GM23338 (cell line): ENCODE data around the gene NKAPD1. TPM values are rescaled to one million over a fixed set of nuclear protein-coding genes. Genes with fewer than 3 reads are reported as not detected.

Experiments
- ATAC-seq: fragments of 200-7000 bp; cut with Tn5 transposase; 3 replicates; pipeline ENCODE4 v1.9.1; 2020
- DNase-seq: peaks from one replicate; pipeline ENCODE4 v3.0.0-alpha.2; 2015; ENCODE audit warnings: low spot score
- H2AFZ ChIP-seq: fragments of 200-600 bp; sonication (generic); 2 replicates; pipeline ENCODE4 v1.8.0; 2016; ENCODE audit warnings: antibody characterized with exemption, mild to moderate bottlenecking, moderate library complexity
- H3F3A ChIP-seq: fragments of 200-600 bp; sonication (generic); replicated peaks from 2 replicates; pipeline ENCODE4 v1.8.0; 2017; ENCODE audit warnings: antibody characterized with exemption, mixed run types, low read depth
- H3K27ac ChIP-seq: fragments of 200-600 bp; sonication (generic); 2 replicates; pipeline ENCODE4 v1.6.1; 2016; ENCODE audit warnings: low read depth
- H3K27me3 ChIP-seq: fragments of 200-600 bp; sonication (generic); 2 replicates; pipeline ENCODE4 v1.8.0; 2016; ENCODE audit warnings: mild to moderate bottlenecking, mixed run types, moderate library complexity; ENCODE audit not compliant: insufficient read depth
- H3K36me3 ChIP-seq: fragments of 200-600 bp; sonication (generic); 2 replicates; pipeline ENCODE4 v1.8.0; 2016; ENCODE audit warnings: mild to moderate bottlenecking; ENCODE audit not compliant: insufficient read depth
- H3K4me1 ChIP-seq: fragments of 200-600 bp; sonication (generic); 2 replicates; pipeline ENCODE4 v1.8.0; 2016; ENCODE audit warnings: mild to moderate bottlenecking, moderate library complexity; ENCODE audit not compliant: insufficient read depth
- H3K4me2 ChIP-seq: fragments of 200-600 bp; sonication (generic); 2 replicates; pipeline ENCODE4 v1.7.1; 2017; ENCODE audit warnings: mixed run types
- H3K4me3 ChIP-seq: fragments of 200-600 bp; sonication (generic); 2 replicates; pipeline ENCODE4 v1.6.1; 2016; ENCODE audit warnings: mixed run types
- H3K79me2 ChIP-seq: fragments of 200-600 bp; sonication (generic); replicated peaks from 2 replicates; pipeline ENCODE4 v1.8.0; 2017; ENCODE audit warnings: mild to moderate bottlenecking; ENCODE audit not compliant: insufficient read depth
- H3K9me2 ChIP-seq: fragments of 200-600 bp; sonication (generic); 2 replicates; pipeline ENCODE4 v1.8.0; 2017; ENCODE audit not compliant: insufficient read depth
- H4K20me1 ChIP-seq: fragments of 200-600 bp; sonication (generic); replicated peaks from 2 replicates; pipeline ENCODE4 v1.8.0; 2017; ENCODE audit warnings: mild to moderate bottlenecking; ENCODE audit not compliant: insufficient read depth
- H3K27ac Mint-ChIP-seq: 2 replicates; pipeline ENCODE4 v1.8.0; 2020; ENCODE audit warnings: inconsistent platforms, mild to moderate bottlenecking, moderate library complexity, mixed read lengths
- H3K27me3 Mint-ChIP-seq: 3 replicates; pipeline ENCODE4 v1.8.0; 2022; ENCODE audit warnings: low read depth, mild to moderate bottlenecking, moderate library complexity, mixed read lengths, inconsistent platforms; ENCODE audit not compliant: insufficient read depth, poor library complexity
- H3K36me3 Mint-ChIP-seq: 3 replicates; pipeline ENCODE4 v1.8.0; 2021; ENCODE audit warnings: low read depth, mild to moderate bottlenecking, inconsistent platforms, moderate library complexity, mixed read lengths
- H3K4me1 Mint-ChIP-seq: 3 replicates; pipeline ENCODE4 v1.8.0; 2020; ENCODE audit warnings: mild to moderate bottlenecking, inconsistent platforms, mixed read lengths
- H3K4me3 Mint-ChIP-seq: 3 replicates; pipeline ENCODE4 v1.8.0; 2021; ENCODE audit warnings: moderate library complexity, mild to moderate bottlenecking, inconsistent platforms, mixed read lengths
- H3K9me3 Mint-ChIP-seq: 3 replicates; pipeline ENCODE4 v1.8.0; 2020; ENCODE audit warnings: moderate library complexity, mild to moderate bottlenecking, inconsistent platforms, mixed read lengths
- CREB1 ChIP-seq: fragments of 250-450 bp; sonication (Bioruptor Pico); IDR thresholded peaks from 2 replicates; pipeline ENCODE4 v1.5.0; 2020; ENCODE audit warnings: low read depth, mild to moderate bottlenecking, moderate library complexity
- EZH2 ChIP-seq: fragments of 200-600 bp; sonication (generic); IDR thresholded peaks from one replicate; pipeline ENCODE4 v1.8.0; 2017; ENCODE audit warnings: antibody characterized with exemption, mild to moderate bottlenecking, low read depth; ENCODE audit not compliant: unreplicated experiment
- EZH2phosphoT487 ChIP-seq: fragments of 200-600 bp; sonication (generic); IDR thresholded peaks from one replicate; pipeline ENCODE4 v1.8.1; 2018; ENCODE audit warnings: antibody characterized with exemption; ENCODE audit not compliant: unreplicated experiment
- NANOG ChIP-seq: IDR thresholded peaks from 2 replicates; pipeline ENCODE4 v1.6.1; 2016; ENCODE audit warnings: antibody characterized with exemption, borderline replicate concordance
- POLR2AphosphoS5 ChIP-seq: IDR thresholded peaks from 2 replicates; pipeline ENCODE4 v1.6.1; 2016; ENCODE audit warnings: antibody characterized with exemption, low read depth
- ZNF331 ChIP-seq: fragments of 250-450 bp; sonication (Bioruptor Pico); IDR thresholded peaks from 2 replicates; pipeline ENCODE4 v1.5.0; 2020; ENCODE audit warnings: low read depth, mild to moderate bottlenecking, moderate library complexity
- polyA plus RNA-seq: library from polyadenylated mRNA; unstranded; fragments of >200 nt; fragmentation: Nextera tagmentation; extraction: Ambion mirVana; gene quantifications from 2 replicates; pipeline ENCODE4 v1.2.1, GENCODE V29; 2016
- total RNA-seq: library from RNA; depleted of rRNA; stranded (reverse); fragments of >200 nt; shearing (Covaris generic); gene quantifications from 2 replicates; pipeline ENCODE4 v1.2.3, GENCODE V29; 2014
- TF ChIP-seq, protein P1 (sequence below): IDR thresholded peaks from 2 replicates; pipeline ENCODE4 v1.6.1; 2016; ENCODE audit warnings: antibody characterized with exemption
- TF ChIP-seq, protein P2 (sequence below): IDR thresholded peaks from one replicate; pipeline ENCODE4 v1.6.1; 2018; ENCODE audit warnings: antibody characterized with exemption; ENCODE audit not compliant: unreplicated experiment
- TF ChIP-seq, protein P3 (sequence below): fragments of 250-450 bp; sonication (Bioruptor Pico); IDR thresholded peaks from 2 replicates; pipeline ENCODE4 v1.5.0; 2020; ENCODE audit warnings: mild to moderate bottlenecking, moderate library complexity

The NKAPD1 gene
- total and polyA plus RNA-seq, 2 experiments from 2014 or later = 14.6 to 40.6 TPM

GRCh38 chr11:112051768-112052167, 22.3 kb upstream of the NKAPD1 start:
- peaks cover 46% of the 10 kb centered on the region for H3K36me3 ChIP-seq

More at GRCh38 chr11:112051768-112052167, 22.3 kb upstream of the NKAPD1 start:
- Histone ChIP-seq H4K20me1 (peaks cover 13% of the 10 kb centered on the region; the same call in 1 of the 2 replicates), H2AFZ (no peak overlapping the region), H3K4me3 (no peak overlapping the region), H3K9me2 (no peaks in the 10 kb centered on the region), H3K4me1 (no peaks in the 10 kb centered on the region), H3K27me3 (no peaks in the 10 kb centered on the region), H3K27ac (no peak overlapping the region), H3K4me2 (no peak overlapping the region), H3K79me2 (peaks cover 31% of the 10 kb centered on the region), H3F3A (0 out of 2 replicates have a peak, but pooled peaks cover 3% of the 10 kb centered on the region)
- TF ChIP-seq POLR2AphosphoS5 = no peak
- TF ChIP-seq CREB1 = no peak
- TF ChIP-seq EZH2phosphoT487 = no peak
- no peak for TF ChIP-seq NANOG
- TF ChIP-seq, protein P1, sequence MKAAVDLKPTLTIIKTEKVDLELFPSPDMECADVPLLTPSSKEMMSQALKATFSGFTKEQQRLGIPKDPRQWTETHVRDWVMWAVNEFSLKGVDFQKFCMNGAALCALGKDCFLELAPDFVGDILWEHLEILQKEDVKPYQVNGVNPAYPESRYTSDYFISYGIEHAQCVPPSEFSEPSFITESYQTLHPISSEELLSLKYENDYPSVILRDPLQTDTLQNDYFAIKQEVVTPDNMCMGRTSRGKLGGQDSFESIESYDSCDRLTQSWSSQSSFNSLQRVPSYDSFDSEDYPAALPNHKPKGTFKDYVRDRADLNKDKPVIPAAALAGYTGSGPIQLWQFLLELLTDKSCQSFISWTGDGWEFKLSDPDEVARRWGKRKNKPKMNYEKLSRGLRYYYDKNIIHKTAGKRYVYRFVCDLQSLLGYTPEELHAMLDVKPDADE = no peak
- no peak for TF ChIP-seq ZNF331 (CRISPR knock-in tag)
- TF ChIP-seq, protein P2, sequence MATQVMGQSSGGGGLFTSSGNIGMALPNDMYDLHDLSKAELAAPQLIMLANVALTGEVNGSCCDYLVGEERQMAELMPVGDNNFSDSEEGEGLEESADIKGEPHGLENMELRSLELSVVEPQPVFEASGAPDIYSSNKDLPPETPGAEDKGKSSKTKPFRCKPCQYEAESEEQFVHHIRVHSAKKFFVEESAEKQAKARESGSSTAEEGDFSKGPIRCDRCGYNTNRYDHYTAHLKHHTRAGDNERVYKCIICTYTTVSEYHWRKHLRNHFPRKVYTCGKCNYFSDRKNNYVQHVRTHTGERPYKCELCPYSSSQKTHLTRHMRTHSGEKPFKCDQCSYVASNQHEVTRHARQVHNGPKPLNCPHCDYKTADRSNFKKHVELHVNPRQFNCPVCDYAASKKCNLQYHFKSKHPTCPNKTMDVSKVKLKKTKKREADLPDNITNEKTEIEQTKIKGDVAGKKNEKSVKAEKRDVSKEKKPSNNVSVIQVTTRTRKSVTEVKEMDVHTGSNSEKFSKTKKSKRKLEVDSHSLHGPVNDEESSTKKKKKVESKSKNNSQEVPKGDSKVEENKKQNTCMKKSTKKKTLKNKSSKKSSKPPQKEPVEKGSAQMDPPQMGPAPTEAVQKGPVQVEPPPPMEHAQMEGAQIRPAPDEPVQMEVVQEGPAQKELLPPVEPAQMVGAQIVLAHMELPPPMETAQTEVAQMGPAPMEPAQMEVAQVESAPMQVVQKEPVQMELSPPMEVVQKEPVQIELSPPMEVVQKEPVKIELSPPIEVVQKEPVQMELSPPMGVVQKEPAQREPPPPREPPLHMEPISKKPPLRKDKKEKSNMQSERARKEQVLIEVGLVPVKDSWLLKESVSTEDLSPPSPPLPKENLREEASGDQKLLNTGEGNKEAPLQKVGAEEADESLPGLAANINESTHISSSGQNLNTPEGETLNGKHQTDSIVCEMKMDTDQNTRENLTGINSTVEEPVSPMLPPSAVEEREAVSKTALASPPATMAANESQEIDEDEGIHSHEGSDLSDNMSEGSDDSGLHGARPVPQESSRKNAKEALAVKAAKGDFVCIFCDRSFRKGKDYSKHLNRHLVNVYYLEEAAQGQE = no peak
- TF ChIP-seq EZH2 = no peak
- TF ChIP-seq, protein P3, sequence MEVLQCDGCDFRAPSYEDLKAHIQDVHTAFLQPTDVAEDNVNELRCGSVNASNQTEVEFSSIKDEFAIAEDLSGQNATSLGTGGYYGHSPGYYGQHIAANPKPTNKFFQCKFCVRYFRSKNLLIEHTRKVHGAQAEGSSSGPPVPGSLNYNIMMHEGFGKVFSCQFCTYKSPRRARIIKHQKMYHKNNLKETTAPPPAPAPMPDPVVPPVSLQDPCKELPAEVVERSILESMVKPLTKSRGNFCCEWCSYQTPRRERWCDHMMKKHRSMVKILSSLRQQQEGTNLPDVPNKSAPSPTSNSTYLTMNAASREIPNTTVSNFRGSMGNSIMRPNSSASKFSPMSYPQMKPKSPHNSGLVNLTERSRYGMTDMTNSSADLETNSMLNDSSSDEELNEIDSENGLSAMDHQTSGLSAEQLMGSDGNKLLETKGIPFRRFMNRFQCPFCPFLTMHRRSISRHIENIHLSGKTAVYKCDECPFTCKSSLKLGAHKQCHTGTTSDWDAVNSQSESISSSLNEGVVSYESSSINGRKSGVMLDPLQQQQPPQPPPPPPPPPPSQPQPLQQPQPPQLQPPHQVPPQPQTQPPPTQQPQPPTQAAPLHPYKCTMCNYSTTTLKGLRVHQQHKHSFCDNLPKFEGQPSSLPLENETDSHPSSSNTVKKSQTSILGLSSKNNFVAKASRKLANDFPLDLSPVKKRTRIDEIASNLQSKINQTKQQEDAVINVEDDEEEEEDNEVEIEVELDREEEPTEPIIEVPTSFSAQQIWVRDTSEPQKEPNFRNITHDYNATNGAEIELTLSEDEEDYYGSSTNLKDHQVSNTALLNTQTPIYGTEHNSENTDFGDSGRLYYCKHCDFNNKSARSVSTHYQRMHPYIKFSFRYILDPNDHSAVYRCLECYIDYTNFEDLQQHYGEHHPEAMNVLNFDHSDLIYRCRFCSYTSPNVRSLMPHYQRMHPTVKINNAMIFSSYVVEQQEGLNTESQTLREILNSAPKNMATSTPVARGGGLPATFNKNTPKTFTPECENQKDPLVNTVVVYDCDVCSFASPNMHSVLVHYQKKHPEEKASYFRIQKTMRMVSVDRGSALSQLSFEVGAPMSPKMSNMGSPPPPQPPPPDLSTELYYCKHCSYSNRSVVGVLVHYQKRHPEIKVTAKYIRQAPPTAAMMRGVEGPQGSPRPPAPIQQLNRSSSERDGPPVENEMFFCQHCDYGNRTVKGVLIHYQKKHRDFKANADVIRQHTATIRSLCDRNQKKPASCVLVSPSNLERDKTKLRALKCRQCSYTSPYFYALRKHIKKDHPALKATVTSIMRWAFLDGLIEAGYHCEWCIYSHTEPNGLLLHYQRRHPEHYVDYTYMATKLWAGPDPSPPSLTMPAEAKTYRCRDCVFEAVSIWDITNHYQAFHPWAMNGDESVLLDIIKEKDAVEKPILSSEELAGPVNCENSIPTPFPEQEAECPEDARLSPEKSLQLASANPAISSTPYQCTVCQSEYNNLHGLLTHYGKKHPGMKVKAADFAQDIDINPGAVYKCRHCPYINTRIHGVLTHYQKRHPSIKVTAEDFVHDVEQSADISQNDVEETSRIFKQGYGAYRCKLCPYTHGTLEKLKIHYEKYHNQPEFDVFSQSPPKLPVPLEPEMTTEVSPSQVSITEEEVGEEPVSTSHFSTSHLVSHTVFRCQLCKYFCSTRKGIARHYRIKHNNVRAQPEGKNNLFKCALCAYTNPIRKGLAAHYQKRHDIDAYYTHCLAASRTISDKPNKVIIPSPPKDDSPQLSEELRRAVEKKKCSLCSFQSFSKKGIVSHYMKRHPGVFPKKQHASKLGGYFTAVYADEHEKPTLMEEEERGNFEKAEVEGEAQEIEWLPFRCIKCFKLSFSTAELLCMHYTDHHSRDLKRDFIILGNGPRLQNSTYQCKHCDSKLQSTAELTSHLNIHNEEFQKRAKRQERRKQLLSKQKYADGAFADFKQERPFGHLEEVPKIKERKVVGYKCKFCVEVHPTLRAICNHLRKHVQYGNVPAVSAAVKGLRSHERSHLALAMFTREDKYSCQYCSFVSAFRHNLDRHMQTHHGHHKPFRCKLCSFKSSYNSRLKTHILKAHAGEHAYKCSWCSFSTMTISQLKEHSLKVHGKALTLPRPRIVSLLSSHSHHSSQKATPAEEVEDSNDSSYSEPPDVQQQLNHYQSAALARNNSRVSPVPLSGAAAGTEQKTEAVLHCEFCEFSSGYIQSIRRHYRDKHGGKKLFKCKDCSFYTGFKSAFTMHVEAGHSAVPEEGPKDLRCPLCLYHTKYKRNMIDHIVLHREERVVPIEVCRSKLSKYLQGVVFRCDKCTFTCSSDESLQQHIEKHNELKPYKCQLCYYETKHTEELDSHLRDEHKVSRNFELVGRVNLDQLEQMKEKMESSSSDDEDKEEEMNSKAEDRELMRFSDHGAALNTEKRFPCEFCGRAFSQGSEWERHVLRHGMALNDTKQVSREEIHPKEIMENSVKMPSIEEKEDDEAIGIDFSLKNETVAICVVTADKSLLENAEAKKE (CRISPR knock-in tag) = no peak
- peaks cover 78% of the 10 kb centered on the region for H3K36me3 Mint-ChIP-seq
- H3K9me3 Mint-ChIP-seq = no peaks in the 10 kb centered on the region
- H3K4me1 Mint-ChIP-seq = no peaks in the 10 kb centered on the region
- DNase-seq (no peak), ATAC-seq (no peak)
- no peak overlapping the region for H3K27ac Mint-ChIP-seq
- H3K4me3 Mint-ChIP-seq = no peak overlapping the region
- peaks cover 3% of the 10 kb centered on the region for H3K27me3 Mint-ChIP-seq
